Pancreas (tissue), 10 donors: ENCODE measurements around the gene DNAH8. TPM values are rescaled to one million over a fixed set of nuclear protein-coding genes. Genes with fewer than 3 reads are reported as not detected.

Experiments
- ATAC-seq, 4 donors: fragments of 200-7000 bp; cut with Tn5 transposase; one replicate each; pipeline versions ENCODE4 v1.8.0 to v1.9.1; 2020; ENCODE audit warnings: mild to moderate bottlenecking in 4 of 4, moderate library complexity in 4 of 4
- DNase-seq, 6 donors: peaks; one replicate each; pipeline ENCODE4 v3.0.0-alpha.2; 2020
- FAIRE-seq: peaks from 2 replicates; lab custom pipeline; 2012; peaks lifted over from hg19 to GRCh38; lab: Jason Lieb, UNC
- H3K27ac ChIP-seq, 4 donors: fragments of 200-600 bp; sonication (generic); 1 replicate in 3 of 4; 2 replicates in 1 of 4; pipeline versions ENCODE4 v1.5.0 to v1.8.0; 2020
- H3K27me3 ChIP-seq, 4 donors: fragments of 200-600 bp; one replicate each; pipeline ENCODE4 v1.8.0; 2021
- H3K36me3 ChIP-seq, 3 donors: fragments of 200-600 bp; sonication (generic) in 1 of 3; one replicate each; pipeline versions ENCODE4 v1.5.0 to v1.8.0; 2020 to 2021
- H3K4me1 ChIP-seq, 3 donors: fragments of 200-600 bp; one replicate each; pipeline ENCODE4 v1.8.0; 2021
- H3K4me3 ChIP-seq, 4 donors: fragments of 200-600 bp; sonication (generic) in 2 of 4; one replicate each; pipeline versions ENCODE4 v1.5.0 to v1.8.0; 2020 to 2021
- H3K9me3 ChIP-seq, 4 donors: fragments of 200-600 bp; one replicate each; pipeline ENCODE4 v1.8.0; 2021
- WGBS, 2 donors: extraction: QIAGEN DNeasy Blood & Tissue Kit; methylation state at CpG; one replicate each; pipeline ENCODE4 v1.1.7; 2013; 5-methylcytosine and 5-hydroxymethylcytosine counted together
- intact Hi-C, 3 donors: fragments of 100-400 bp; cut with DNase I; formaldehyde crosslinking; loops; one replicate each; pipeline versions ENCODE4 v1.11.1 to v1.14.2; 2022
- polyA plus RNA-seq, 2 donors: library from polyadenylated mRNA; stranded (reverse); fragments of 200-250 nt; gene quantifications; one replicate each; pipeline ENCODE4 v1.2.3, GENCODE V29; 2013
- total RNA-seq, 6 donors: library from RNA; stranded (reverse); fragmentation: NEBNext Ultra II Directional in 4 of 6; extraction: Animal tissue kit (Norgen Biotek cat#: 25700) in 4 of 6; gene quantifications; one replicate each; pipeline versions ENCODE4 v1.2.1 to v1.2.4, GENCODE V29; 2021 to 2023
- TF ChIP-seq, protein P1 (sequence below), 4 donors: fragments of 200-600 bp; sonication (generic) in 3 of 4; IDR thresholded peaks; one replicate each; pipeline versions ENCODE4 v1.5.0 to v1.8.0; 2021; ENCODE audit warnings: antibody characterized with exemption in 4 of 4
- donor health status: healthy with polysubstance abuse.
- donor health status: DM: no; HTN: no; CAD: no; lungs with moderate emphysema.
- donor health status: DM: no; HTN: no; CAD: no.
- donor health status: control.
- donor health status: control.
- donor health status: Bipolar disorder and iron deficiency.
- donor health status: DM: yes; HTN: yes; CAD: no.
- donor health status: DM: no; HTN: no; CAD: no.
- donor health status: DM: no; HTN: no; CAD: no.
- donor health status: DM: yes; HTN: yes; CAD: no.

Gene DNAH8
- total and polyA plus RNA-seq, 8 donors: not detected

DNA sequence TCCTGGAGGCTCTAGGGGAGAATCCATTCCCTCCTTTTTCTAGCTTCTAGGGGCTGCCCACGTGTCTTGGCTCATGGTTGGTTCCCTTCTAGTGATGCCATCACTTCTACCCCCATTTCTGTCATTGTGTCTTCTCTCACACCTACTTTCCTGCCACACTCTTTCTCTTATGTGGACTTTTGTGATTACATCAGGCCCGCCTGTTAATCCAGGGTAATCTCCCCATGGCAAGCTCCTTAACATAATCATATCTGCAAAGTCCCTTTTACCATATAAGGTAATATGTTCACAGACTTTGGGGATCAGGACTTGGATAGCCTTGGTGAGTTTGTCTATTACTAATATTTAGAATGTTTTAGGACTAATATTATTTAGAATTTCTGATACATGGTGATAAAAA, 111.9 kb downstream of the DNAH8 start:
- intact Hi-C loops: no loop called here
- no peak for DNase-seq
- Histone ChIP-seq H3K27ac (no peak overlapping the region), H3K4me1 (no peaks in the 10 kb centered on the region), H3K9me3 (no peaks in the 10 kb centered on the region), H3K4me3 (no peak overlapping the region), H3K36me3 (no peaks in the 10 kb centered on the region), H3K27me3 (no peaks in the 10 kb centered on the region)
- 36 to 46% methylated on average over 2 of the region's 2 CpGs for WGBS, 2 donors
- TF ChIP-seq, protein P1, sequence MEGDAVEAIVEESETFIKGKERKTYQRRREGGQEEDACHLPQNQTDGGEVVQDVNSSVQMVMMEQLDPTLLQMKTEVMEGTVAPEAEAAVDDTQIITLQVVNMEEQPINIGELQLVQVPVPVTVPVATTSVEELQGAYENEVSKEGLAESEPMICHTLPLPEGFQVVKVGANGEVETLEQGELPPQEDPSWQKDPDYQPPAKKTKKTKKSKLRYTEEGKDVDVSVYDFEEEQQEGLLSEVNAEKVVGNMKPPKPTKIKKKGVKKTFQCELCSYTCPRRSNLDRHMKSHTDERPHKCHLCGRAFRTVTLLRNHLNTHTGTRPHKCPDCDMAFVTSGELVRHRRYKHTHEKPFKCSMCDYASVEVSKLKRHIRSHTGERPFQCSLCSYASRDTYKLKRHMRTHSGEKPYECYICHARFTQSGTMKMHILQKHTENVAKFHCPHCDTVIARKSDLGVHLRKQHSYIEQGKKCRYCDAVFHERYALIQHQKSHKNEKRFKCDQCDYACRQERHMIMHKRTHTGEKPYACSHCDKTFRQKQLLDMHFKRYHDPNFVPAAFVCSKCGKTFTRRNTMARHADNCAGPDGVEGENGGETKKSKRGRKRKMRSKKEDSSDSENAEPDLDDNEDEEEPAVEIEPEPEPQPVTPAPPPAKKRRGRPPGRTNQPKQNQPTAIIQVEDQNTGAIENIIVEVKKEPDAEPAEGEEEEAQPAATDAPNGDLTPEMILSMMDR (IDR thresholded peaks at IDR 0.05): no peak
- FAIRE-seq: no peak
- no peak for ATAC-seq

DNA sequence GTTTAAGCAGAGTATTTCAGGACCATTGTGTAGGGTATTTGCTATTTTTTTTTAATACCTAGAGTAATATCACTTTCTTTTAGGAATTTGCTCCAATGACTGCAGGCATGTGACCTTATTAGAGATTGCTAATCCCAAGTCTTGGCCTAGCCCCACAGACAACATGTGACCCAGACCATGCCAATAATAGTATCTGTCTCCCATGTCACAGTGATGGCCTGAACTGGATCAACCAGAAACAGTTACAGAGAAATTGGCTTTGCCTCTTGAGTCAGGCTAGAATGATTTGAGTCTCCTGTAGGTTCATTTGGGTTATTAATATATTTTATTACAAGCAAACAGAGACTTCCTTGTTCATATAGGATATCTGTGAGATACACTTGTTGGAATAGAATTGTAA, 116.8 kb downstream of the DNAH8 start:
- no peak for FAIRE-seq
- no peak overlapping the region for H3K4me3 ChIP-seq

DNA sequence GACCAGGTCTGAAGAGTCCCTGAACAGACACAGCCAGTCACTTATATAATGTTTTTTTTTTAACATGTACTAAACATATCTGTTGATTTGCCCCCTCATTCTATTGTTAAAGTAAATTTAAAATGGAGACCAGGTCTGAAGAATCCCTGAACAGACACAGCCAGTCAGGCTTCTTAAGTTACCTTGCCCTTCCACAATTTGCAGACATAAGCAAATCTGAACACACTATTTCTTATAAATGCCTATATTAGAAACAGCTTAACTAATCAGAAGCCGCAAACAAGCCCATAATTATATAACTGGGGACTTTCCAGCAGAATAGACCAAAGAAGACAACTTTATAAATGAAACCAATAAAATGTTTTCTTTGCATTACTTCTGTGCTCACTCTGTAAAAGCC, 118.2 kb downstream of the DNAH8 start:
- H3K4me3 ChIP-seq: no peak overlapping the region
- no peak overlapping the region for H3K27ac ChIP-seq
- DNase-seq: no peak
- TF ChIP-seq, protein P1 (IDR thresholded peaks at IDR 0.05): no peak
- H3K27me3 ChIP-seq: no peaks in the 10 kb centered on the region
- WGBS, 2 donors: 85 to 100% methylated on average over 1 of the region's 1 CpG
- H3K9me3 ChIP-seq: no peaks in the 10 kb centered on the region
- no peak for FAIRE-seq
- no peaks in the 10 kb centered on the region for H3K36me3 ChIP-seq
- intact Hi-C loops: no loop called here
- no peaks in the 10 kb centered on the region for H3K4me1 ChIP-seq
- no peak for ATAC-seq

More for the DNA sequence above, 116.8 kb downstream of the DNAH8 start:
- Histone ChIP-seq H3K36me3 (no peaks in the 10 kb centered on the region), H3K9me3 (no peaks in the 10 kb centered on the region), H3K4me1 (no peaks in the 10 kb centered on the region), H3K27me3 (no peaks in the 10 kb centered on the region), H3K27ac (no peak overlapping the region)
- ATAC-seq (peak in 1 of 4 donors; percentile 46), DNase-seq (no peak)
- intact Hi-C loops: no loop called here
- TF ChIP-seq, protein P1 (IDR thresholded peaks at IDR 0.05): no peak

DNA sequence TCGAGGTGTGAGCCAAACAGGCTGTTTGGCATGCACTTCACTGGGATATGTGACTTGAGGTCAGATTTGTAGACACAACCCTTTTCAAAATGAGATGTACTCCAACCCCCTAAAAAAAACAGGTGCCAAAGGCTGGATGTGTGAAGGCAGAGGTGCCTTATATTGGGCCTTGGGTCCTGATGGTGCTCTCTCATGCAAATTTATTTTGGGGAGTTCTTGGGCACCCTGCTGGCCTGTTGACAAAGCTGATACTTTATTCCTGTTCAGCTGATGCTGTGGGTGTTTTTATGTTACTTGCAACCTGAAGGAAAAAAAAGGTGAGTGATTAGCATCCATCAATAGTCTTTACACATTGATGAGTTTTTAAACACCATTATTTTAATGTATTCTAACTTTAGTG, 121.5 kb downstream of the DNAH8 start:
- intact Hi-C loops: no loop called here

DNA sequence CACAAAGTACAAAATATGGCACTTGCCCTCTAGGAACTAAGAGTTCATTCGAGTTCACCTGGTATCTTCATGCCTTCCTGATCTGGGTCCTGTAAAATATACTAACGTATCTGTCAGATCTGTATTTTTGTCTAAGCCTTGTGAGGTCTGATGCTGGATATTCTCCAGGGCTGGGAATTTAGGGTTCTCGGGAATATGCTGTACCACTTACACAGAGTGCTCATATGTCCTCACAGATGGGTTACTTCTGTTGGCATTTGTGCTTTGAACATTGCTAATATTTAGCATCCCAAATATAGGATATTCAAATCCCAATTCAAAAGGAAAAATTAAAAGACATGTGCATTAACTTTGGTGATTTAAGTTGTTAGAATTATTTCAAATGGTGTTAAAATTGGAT, 122.0 kb downstream of the DNAH8 start:
- Histone ChIP-seq H3K4me3 (no peak overlapping the region), H3K9me3 (no peaks in the 10 kb centered on the region), H3K4me1 (no peaks in the 10 kb centered on the region), H3K36me3 (no peaks in the 10 kb centered on the region), H3K27ac (no peak overlapping the region), H3K27me3 (no peaks in the 10 kb centered on the region)
- DNase-seq (no peak), FAIRE-seq (no peak), ATAC-seq (no peak)
- 74 to 75% methylated on average over 3 of the region's 3 CpGs for WGBS, 2 donors
- intact Hi-C loops: no loop called here
- TF ChIP-seq, protein P1 (IDR thresholded peaks at IDR 0.05): no peak

More for the DNA sequence above, 121.5 kb downstream of the DNAH8 start:
- no peaks in the 10 kb centered on the region for H3K36me3 ChIP-seq
- 72 to 78% methylated on average over 1 of the region's 1 CpG for WGBS, 2 donors
- TF ChIP-seq, protein P1 (IDR thresholded peaks at IDR 0.05): no peak
- no peak overlapping the region for H3K27ac ChIP-seq
- ATAC-seq (no peak), FAIRE-seq (no peak), DNase-seq (no peak)
- no peak overlapping the region for H3K4me3 ChIP-seq
- no peaks in the 10 kb centered on the region for H3K27me3 ChIP-seq
- no peaks in the 10 kb centered on the region for H3K4me1 ChIP-seq
- H3K9me3 ChIP-seq: no peaks in the 10 kb centered on the region
